Fibroblast of pulmonary artery (primary cell): ENCODE results near the gene RASGRP4.
"Not testable (repeated sequence)": the region's sequence is repeated elsewhere in the genome, so short reads cannot be mapped to it uniquely, and the experiment has no call there.

Experiments
- DNase-seq: peaks from one replicate; pipeline ENCODE4 v3.0.0-alpha.2; 2010; ENCODE audit warnings: low read depth
- H3K4me3 ChIP-seq: replicated peaks from 2 replicates; pipeline ENCODE4 v1.5.1; 2011; ENCODE audit warnings: low read depth, mild to moderate bottlenecking, control low read depth, low read length, moderate library complexity
- CTCF ChIP-seq: IDR thresholded peaks from 2 replicates; pipeline ENCODE4 v1.5.1; 2011; ENCODE audit warnings: mild to moderate bottlenecking, control low read depth, low read length, inconsistent platforms; ENCODE audit errors: missing control alignments

The RASGRP4 gene

GRCh38 chr19:38425810-38426466 lies at the start of gene RASGRP4:
Gene RASGRP4, minus strand, starts transcription at chr19:38426219. Its CDS starts 128 bp downstream, at chr19:38426091.
- no peak for TF ChIP-seq CTCF
- no peak within 1 kb of the TSS for H3K4me3 ChIP-seq
- DNase-seq, result no peak

- TF ChIP-seq CTCF, result no peak
- no peak for DNase-seq
- no peak overlapping the region for H3K4me3 ChIP-seq
Observed at GRCh38 chr19:38475176-38475575, 49.2 kb upstream of the RASGRP4 start.

- no peak for DNase-seq
- H3K4me3 ChIP-seq, result no peak overlapping the region
- TF ChIP-seq CTCF, result no peak
Observed at GRCh38 chr19:38473201-38473600, 47.2 kb upstream of the RASGRP4 start.

GRCh38 chr19:38472725-38473124 lies 46.7 kb upstream of the RASGRP4 start:
- DNase-seq, H3K4me3 ChIP-seq: not testable (repeated sequence)

GRCh38 chr19:38470788-38471480 lies 44.9 kb upstream of the RASGRP4 start:
- no peak overlapping the region for H3K4me3 ChIP-seq
- no peak for TF ChIP-seq CTCF
- DNase-seq, result no peak

- no peak for TF ChIP-seq CTCF
- DNase-seq, result no peak
Observed at GRCh38 chr19:38469151-38469550, 43.1 kb upstream of the RASGRP4 start.

GRCh38 chr19:38467541-38468525 lies 41.8 kb upstream of the RASGRP4 start:
- H3K4me3 ChIP-seq, result no peak overlapping the region
- TF ChIP-seq CTCF, result no peak
- DNase-seq, result no peak

More at GRCh38 chr19:38469151-38469550, 43.1 kb upstream of the RASGRP4 start:
- H3K4me3 ChIP-seq, result no peak overlapping the region
